Measurements from ENCODE around the gene AGO4.

Gene AGO4

DNA sequence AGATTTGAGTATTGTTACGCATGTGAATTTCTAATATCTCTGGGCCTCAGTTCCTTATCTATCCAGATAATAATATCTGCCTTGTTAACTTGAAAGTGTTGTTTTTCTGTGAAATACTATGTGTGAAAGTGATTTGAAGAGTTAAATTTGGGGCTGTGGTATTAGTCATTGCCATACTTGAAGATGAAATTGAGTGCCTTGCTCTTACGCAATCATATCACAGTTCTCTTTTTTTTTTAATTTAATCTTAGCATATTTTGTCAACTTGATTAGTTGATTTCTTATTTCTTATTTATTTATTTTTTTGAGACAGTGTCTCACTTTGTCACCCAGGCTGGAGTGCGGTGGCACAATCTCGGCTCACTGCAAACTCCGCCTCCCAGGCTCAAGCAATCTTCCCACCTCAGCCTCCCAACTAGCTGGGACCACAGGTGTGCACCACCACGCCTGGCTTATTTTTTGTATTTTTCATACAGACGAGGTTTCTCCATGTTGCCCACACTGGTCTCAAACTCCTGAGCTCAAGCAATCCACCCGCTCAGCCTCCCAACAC lies 31.0 kb downstream of the AGO4 start:
- Histone ChIP-seq H3F3A (ENCODE audit: insufficient read depth, low read length) (no peaks in the 10 kb centered on the region), H3K79me2 (ENCODE audit: insufficient read depth, low read length) (no peaks in the 10 kb centered on the region), H2AFZ (ENCODE audit: low read length) (no peak overlapping the region), H3K4me1 (ENCODE audit: insufficient read depth, low read length, severe bottlenecking) (no peaks in the 10 kb centered on the region), H3K9me3 (ENCODE audit: low read length) (no peaks in the 10 kb centered on the region), H3K27me3 (ENCODE audit: insufficient read depth, low read length) (no peaks in the 10 kb centered on the region), H3K9ac (ENCODE audit: low read length) (no peak overlapping the region), H3K4me3 (ENCODE audit: low read depth, low read length, poor library complexity, severe bottlenecking) (no peak overlapping the region), H3K4me2 (ENCODE audit: low read length) (no peak overlapping the region), H4K20me1 (ENCODE audit: insufficient read depth, low read length) (no peaks in the 10 kb centered on the region), H3K36me3 (ENCODE audit: insufficient read depth, low read length) (peaks cover 27% of the 10 kb centered on the region), H3K27ac (ENCODE audit: low read depth, low read length, poor library complexity, severe bottlenecking) (no peak overlapping the region), H3K9me2 (ENCODE audit: low read depth, low read length) (no peaks in the 10 kb centered on the region)
- no peak for TF ChIP-seq CTCF (IDR thresholded peaks at IDR 0.05; ENCODE audit: low read length)
- no peak for TF ChIP-seq EZH2 (IDR thresholded peaks at IDR 0.05; ENCODE audit: borderline replicate concordance, low read length)

DNA sequence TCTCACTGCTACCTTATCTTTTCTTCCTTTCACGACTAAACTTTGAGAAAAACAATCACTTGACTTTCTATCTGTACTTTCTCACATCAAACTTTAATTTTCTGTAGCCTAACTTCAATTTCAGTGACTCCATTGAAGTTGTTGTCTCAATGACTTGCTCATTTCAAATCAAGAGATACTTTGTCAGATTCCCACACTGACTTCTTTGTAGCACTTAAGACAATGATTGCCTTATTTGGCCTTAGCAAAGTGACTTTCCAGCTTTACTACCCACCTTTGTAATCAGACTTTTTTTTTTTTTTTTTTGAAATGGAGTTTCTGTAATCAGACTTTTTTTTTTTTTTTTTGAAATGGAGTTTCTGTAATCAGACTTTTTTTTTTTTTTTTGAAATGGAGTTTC lies 37.0 kb downstream of the AGO4 start:
- Histone ChIP-seq H3K4me3 (ENCODE audit: low read depth, low read length, poor library complexity, severe bottlenecking) (no peak overlapping the region), H3K27me3 (ENCODE audit: insufficient read depth, low read length) (no peaks in the 10 kb centered on the region), H3F3A (ENCODE audit: insufficient read depth, low read length) (no peaks in the 10 kb centered on the region), H3K4me1 (ENCODE audit: insufficient read depth, low read length, severe bottlenecking) (no peaks in the 10 kb centered on the region), H4K20me1 (ENCODE audit: insufficient read depth, low read length) (no peaks in the 10 kb centered on the region), H2AFZ (ENCODE audit: low read length) (no peak overlapping the region), H3K27ac (ENCODE audit: low read depth, low read length, poor library complexity, severe bottlenecking) (no peak overlapping the region), H3K9me3 (ENCODE audit: low read length) (no peaks in the 10 kb centered on the region), H3K79me2 (ENCODE audit: insufficient read depth, low read length) (no peaks in the 10 kb centered on the region), H3K4me2 (ENCODE audit: low read length) (no peak overlapping the region), H3K36me3 (ENCODE audit: insufficient read depth, low read length) (peaks cover 12% of the 10 kb centered on the region; the same call in 1 of the 2 replicates), H3K9ac (ENCODE audit: low read length) (no peak overlapping the region), H3K9me2 (ENCODE audit: low read depth, low read length) (no peaks in the 10 kb centered on the region)
- no peak for TF ChIP-seq CTCF (IDR thresholded peaks at IDR 0.05; ENCODE audit: low read length)
- TF ChIP-seq EZH2 (IDR thresholded peaks at IDR 0.05; ENCODE audit: borderline replicate concordance, low read length): no peak

GRCh38 chr1:35845766-35846165 lies 38.0 kb downstream of the AGO4 start:
- Histone ChIP-seq H3K4me1 (ENCODE audit: insufficient read depth, low read length, severe bottlenecking) (no peaks in the 10 kb centered on the region), H3K9me3 (ENCODE audit: low read length) (no peaks in the 10 kb centered on the region), H4K20me1 (ENCODE audit: insufficient read depth, low read length) (no peaks in the 10 kb centered on the region), H2AFZ (ENCODE audit: low read length) (no peak overlapping the region), H3K27me3 (ENCODE audit: insufficient read depth, low read length) (no peaks in the 10 kb centered on the region), H3K9ac (ENCODE audit: low read length) (no peak overlapping the region), H3K27ac (ENCODE audit: low read depth, low read length, poor library complexity, severe bottlenecking) (no peak overlapping the region), H3K4me2 (ENCODE audit: low read length) (no peak overlapping the region), H3K79me2 (ENCODE audit: insufficient read depth, low read length) (no peaks in the 10 kb centered on the region), H3K9me2 (ENCODE audit: low read depth, low read length) (no peaks in the 10 kb centered on the region), H3K4me3 (ENCODE audit: low read depth, low read length, poor library complexity, severe bottlenecking) (no peak overlapping the region), H3K36me3 (ENCODE audit: insufficient read depth, low read length) (peaks cover 12% of the 10 kb centered on the region; the same call in 1 of the 2 replicates), H3F3A (ENCODE audit: insufficient read depth, low read length) (no peaks in the 10 kb centered on the region)
- no peak for TF ChIP-seq CTCF (IDR thresholded peaks at IDR 0.05; ENCODE audit: low read length)
